Measurements from ENCODE around the gene C12orf75.

The C12orf75 gene

DNA sequence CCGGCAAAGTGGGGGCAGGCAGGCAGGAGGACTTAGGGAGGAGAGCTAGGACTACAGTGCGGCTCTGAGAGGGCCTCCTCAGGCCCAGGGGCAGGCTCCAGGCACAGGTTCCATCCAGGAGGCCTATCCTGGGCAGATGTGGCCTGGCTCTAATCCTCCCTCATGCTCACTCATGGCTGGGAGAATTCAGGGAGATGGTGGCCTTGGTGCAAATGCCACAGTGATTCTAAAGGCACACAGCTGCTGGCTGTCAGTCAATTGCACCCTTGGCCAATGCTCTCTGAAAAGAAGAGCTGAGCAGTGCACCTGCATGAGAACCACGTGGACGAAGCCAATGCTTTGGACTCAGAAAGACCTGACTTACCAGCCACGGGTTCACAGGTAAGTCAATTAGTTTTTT, 89.6 kb downstream of the C12orf75 start:
- DNase-seq = no peak

DNA sequence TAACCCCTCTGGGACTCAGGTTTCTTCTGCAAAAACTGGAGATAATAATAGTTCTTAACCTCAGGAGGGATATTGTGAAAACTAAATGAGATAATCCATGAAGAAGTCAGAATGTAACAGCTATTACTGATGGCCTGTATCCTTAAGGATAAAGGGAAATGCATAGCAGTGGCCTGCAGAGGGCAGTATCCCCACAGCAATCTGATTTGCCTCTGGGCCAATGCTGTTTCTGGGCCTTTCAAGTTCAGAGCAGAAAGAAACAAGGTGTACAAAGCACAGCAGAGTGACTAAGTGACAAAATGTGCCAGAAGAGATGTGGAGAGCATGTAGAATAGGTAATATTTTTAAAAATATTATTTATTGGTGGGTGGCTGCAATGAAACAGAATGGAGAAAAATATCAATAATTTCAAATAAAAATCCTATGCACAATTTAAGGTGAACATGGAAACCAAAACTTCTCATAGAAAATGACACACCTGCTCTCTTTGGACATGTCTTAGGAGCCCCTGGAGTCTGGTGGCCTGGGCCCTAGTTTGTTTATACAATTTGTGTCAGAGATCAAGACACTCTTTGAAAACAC, 90.3 kb downstream of the C12orf75 start:
- no peak for DNase-seq
